Thoracic aorta (tissue), 2 donors: ENCODE results near the gene PPP1R9A. TPM values are rescaled to one million over a fixed set of nuclear protein-coding genes. Genes with fewer than 3 reads are reported as not detected.

Experiments
- ATAC-seq: fragments of 150-250 bp; one replicate; pipeline ENCODE4 v1.8.0; 2017; ENCODE audit warnings: low read depth; ENCODE audit not compliant: insufficient number of reproducible peaks, low FRiP score
- DNase-seq: peaks from one replicate; pipeline ENCODE4 v3.0.0-alpha.2; 2020; ENCODE audit warnings: low spot score
- H3K27ac ChIP-seq, 2 donors: fragments of 200-600 bp; sonication (generic); 1 replicate in 1 of 2; 2 replicates in 1 of 2; pipeline ENCODE4 v1.5.1; 2016; ENCODE audit warnings: mild to moderate bottlenecking in 2 of 2, moderate library complexity in 2 of 2
- H3K27me3 ChIP-seq: fragments of 200-600 bp; sonication (generic); replicated peaks from 2 replicates; pipeline ENCODE4 v1.6.0; 2016; ENCODE audit warnings: mild to moderate bottlenecking; ENCODE audit not compliant: insufficient read depth
- H3K36me3 ChIP-seq: fragments of 200-600 bp; sonication (generic); one replicate; pipeline ENCODE4 v1.5.1; 2016
- H3K4me1 ChIP-seq, 2 donors: fragments of 200-600 bp; sonication (generic); 1 replicate in 1 of 2; 2 replicates in 1 of 2; pipeline versions ENCODE4 v1.5.1 to v1.6.0; 2016; ENCODE audit warnings: low read depth in 2 of 2, mild to moderate bottlenecking in 1 of 2; ENCODE audit not compliant: control insufficient read depth in 1 of 2
- H3K4me3 ChIP-seq: fragments of 200-600 bp; sonication (generic); 2 replicates; pipeline ENCODE4 v1.5.1; 2016; ENCODE audit warnings: mild to moderate bottlenecking
- H3K9me3 ChIP-seq: fragments of 200-600 bp; sonication (generic); 2 replicates; pipeline ENCODE4 v1.5.1; 2016
- total RNA-seq, 2 donors: library from RNA; depleted of rRNA; stranded (reverse); fragments of >200 nt; gene quantifications; one replicate each; pipeline versions ENCODE4 v1.1.0 to v1.2.3, GENCODE V29; 2016
- TF ChIP-seq, protein P1 (sequence below): fragments of 200-600 bp; sonication (generic); IDR thresholded peaks from one replicate; pipeline ENCODE4 v1.5.1; 2019; ENCODE audit warnings: antibody characterized with exemption

PPP1R9A gene
- total RNA-seq, 2 donors from 2014 or later = 5.7 to 11.8 TPM

DNA sequence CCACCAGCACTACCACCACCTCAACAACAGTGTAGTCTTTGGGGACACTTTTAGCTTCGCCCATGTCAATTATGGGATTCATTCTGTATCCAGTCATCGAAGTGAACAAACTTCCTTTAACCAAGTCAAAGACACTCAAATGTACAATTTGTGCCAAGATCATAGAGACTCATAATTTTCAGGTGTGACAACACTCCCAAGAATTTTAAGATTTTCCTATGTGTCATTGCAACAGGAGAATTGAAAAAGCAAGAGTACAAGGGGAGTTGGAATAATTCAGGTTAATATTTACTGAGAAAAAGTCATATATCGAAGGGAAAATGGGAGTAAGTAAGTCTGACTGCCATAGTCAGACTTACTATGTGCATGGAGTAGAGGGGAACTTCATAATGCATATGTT is 390.7 kb downstream of the PPP1R9A start:
- H3K27ac ChIP-seq = no peak overlapping the region
- no peaks in the 10 kb centered on the region for H3K27me3 ChIP-seq
- H3K36me3 ChIP-seq = no peaks in the 10 kb centered on the region
- no peak overlapping the region for H3K4me3 ChIP-seq
- no peaks in the 10 kb centered on the region for H3K4me1 ChIP-seq
- no peak for ATAC-seq
- DNase-seq = no peak
- TF ChIP-seq, protein P1, sequence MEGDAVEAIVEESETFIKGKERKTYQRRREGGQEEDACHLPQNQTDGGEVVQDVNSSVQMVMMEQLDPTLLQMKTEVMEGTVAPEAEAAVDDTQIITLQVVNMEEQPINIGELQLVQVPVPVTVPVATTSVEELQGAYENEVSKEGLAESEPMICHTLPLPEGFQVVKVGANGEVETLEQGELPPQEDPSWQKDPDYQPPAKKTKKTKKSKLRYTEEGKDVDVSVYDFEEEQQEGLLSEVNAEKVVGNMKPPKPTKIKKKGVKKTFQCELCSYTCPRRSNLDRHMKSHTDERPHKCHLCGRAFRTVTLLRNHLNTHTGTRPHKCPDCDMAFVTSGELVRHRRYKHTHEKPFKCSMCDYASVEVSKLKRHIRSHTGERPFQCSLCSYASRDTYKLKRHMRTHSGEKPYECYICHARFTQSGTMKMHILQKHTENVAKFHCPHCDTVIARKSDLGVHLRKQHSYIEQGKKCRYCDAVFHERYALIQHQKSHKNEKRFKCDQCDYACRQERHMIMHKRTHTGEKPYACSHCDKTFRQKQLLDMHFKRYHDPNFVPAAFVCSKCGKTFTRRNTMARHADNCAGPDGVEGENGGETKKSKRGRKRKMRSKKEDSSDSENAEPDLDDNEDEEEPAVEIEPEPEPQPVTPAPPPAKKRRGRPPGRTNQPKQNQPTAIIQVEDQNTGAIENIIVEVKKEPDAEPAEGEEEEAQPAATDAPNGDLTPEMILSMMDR = no peak
- H3K9me3 ChIP-seq = no peaks in the 10 kb centered on the region

DNA sequence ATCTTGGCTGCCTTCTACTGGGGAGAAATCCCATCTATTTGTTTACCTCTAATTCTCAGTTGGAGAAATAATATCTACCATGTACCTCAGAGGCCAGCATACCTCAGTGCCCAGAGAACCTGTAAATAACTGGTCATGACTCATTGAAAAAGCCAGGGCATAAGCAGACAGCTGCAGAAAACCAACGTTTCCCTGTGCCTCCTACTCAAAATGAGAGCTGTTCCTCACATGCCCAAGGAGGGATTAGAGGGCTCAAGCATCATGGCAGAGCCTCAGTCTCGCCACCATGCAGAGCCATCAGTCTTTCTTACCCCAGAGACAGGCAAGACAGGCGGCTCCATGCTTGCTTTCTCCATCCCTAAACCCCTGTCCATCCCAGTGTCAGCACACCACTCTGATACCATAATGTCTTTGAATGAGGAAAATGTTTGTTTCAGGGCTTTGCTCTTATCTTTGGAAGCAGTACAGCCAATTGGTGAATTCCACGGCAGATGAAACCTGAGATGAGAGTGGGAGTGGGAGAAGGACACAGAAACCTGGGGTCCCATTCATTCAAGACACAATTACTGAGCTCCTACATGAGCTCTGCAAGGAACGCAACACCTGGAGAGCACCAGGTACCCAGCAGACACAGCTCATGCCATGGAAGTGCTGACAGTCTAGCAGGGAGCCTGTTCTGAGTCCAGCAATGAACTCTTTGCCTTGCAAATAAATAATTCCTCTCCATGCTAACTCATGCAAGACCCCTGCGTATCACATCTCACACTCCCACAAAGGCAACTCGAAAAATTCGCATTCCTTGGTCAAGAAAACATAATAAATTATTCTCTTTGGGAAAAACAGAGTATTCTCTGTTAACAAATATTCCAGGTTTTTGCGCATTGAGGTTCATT is 395.9 kb downstream of the PPP1R9A start:
- no peaks in the 10 kb centered on the region for H3K9me3 ChIP-seq
- no peak overlapping the region for H3K27ac ChIP-seq
- DNase-seq = no peak
- no peaks in the 10 kb centered on the region for H3K27me3 ChIP-seq
- no peak overlapping the region for H3K4me3 ChIP-seq
- ATAC-seq = no peak
- no peaks in the 10 kb centered on the region for H3K36me3 ChIP-seq
- H3K4me1 ChIP-seq = no peaks in the 10 kb centered on the region
- TF ChIP-seq, protein P1 = no peak

DNA sequence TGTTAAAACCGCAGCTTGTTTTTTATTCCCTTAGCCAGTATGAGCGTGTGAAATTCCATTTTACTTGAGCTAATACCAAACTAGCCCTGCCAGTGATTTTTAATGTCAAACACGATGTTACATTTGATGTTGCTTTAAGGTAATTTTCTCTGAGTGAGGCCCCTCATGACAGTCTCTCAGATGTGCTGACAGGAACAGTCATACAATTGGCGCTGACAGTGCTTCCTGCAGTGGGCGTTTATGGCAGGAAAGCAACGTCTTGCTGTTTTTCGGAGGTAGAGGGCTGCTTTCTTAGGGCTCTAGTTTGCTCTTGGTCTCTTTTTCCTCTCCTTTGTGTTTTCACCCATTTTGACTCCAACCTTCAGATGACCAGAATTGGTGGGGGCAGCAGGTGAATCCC is 397.6 kb downstream of the PPP1R9A start:
- no peaks in the 10 kb centered on the region for H3K4me1 ChIP-seq
- no peak overlapping the region for H3K27ac ChIP-seq
- TF ChIP-seq, protein P1 = no peak
- no peaks in the 10 kb centered on the region for H3K36me3 ChIP-seq
- DNase-seq = no peak
- H3K27me3 ChIP-seq = no peaks in the 10 kb centered on the region
- no peaks in the 10 kb centered on the region for H3K9me3 ChIP-seq
- no peak overlapping the region for H3K4me3 ChIP-seq
- no peak for ATAC-seq

DNA sequence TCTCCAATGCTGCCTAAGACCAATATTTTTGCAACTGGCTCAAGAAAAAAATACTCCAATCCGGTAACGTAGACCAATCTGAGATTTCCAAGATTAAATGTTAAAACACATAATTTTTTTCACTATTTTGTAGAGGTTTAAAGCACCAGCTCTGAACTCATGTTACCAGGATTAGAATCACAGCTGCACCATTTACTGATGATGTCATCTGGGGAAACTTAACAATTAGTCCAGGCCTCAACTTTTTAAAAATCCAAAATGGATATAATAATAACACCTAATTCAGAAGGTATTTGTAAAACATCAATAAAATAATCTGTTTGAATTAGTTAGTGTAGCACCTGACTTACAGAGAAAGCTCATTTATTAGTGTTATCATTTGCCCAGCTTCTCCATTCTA is 402.6 kb downstream of the PPP1R9A start:
- TF ChIP-seq, protein P1 = no peak
- ATAC-seq = no peak
- Histone ChIP-seq H3K27ac (no peak overlapping the region), H3K9me3 (no peaks in the 10 kb centered on the region), H3K36me3 (no peaks in the 10 kb centered on the region), H3K27me3 (no peaks in the 10 kb centered on the region), H3K4me1 (no peaks in the 10 kb centered on the region), H3K4me3 (no peak overlapping the region)
- no peak for DNase-seq

DNA sequence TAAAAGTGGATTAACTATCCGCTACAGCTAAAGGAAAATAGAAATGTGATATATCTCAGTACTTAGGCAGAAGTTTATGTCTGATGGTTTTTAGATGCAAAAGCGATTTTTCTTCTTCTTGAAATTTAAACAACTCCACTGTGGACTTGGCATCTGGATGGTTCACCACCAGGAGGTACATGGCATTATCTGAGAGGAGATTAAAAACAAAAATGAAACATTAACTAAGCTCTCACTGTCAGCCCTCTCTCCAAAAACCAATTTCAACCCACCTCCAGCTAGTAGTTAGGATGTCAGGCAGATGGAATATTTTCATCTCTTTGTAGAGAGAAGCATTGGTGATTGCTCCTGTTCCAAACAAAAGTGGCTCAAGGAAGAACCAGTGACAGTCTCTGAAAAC is 404.0 kb downstream of the PPP1R9A start:
- no peak for ATAC-seq
- H3K27ac ChIP-seq = no peak overlapping the region
- no peaks in the 10 kb centered on the region for H3K36me3 ChIP-seq
- H3K27me3 ChIP-seq = no peaks in the 10 kb centered on the region
- H3K9me3 ChIP-seq = no peaks in the 10 kb centered on the region
- DNase-seq = no peak
- no peak overlapping the region for H3K4me3 ChIP-seq
- no peaks in the 10 kb centered on the region for H3K4me1 ChIP-seq
- TF ChIP-seq, protein P1 = no peak
